Panc1 (cell line): ENCODE measurements around the gene APOL6.

ENCODE experiments used
- POLR2AphosphoS5 ChIP-seq: IDR thresholded peaks from 2 replicates; pipeline ENCODE4 v1.6.1; 2012; ENCODE audit warnings: mild to moderate bottlenecking, low read depth, low read length, moderate library complexity
- TCF7L2 ChIP-seq: IDR thresholded peaks from 2 replicates; pipeline ENCODE4 v1.6.1; 2011; ENCODE audit warnings: mild to moderate bottlenecking, low read depth, low read length, inconsistent platforms
- TF ChIP-seq, protein P1 (sequence below): fragments of 450-650 bp; IDR thresholded peaks from 2 replicates; pipeline ENCODE4 v1.5.1; 2017; ENCODE audit warnings: mild to moderate bottlenecking

DNA sequence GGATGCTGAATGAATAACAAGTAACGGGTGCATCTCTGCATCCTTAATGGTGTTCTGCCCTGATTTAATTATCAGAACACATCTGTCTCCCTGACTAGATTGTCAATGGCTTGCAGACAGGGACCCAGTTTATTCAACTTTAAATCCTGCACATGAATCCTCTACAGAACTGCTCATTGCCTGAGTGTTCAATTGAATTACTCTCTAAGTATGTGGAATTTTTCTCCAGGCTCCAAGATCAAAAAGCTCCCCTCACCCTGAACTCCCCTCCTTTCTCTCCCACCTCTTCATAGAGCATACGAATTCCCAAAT is 42.9 kb upstream of the APOL6 start:
- TF ChIP-seq POLR2AphosphoS5, result no peak
- TF ChIP-seq, protein P1, sequence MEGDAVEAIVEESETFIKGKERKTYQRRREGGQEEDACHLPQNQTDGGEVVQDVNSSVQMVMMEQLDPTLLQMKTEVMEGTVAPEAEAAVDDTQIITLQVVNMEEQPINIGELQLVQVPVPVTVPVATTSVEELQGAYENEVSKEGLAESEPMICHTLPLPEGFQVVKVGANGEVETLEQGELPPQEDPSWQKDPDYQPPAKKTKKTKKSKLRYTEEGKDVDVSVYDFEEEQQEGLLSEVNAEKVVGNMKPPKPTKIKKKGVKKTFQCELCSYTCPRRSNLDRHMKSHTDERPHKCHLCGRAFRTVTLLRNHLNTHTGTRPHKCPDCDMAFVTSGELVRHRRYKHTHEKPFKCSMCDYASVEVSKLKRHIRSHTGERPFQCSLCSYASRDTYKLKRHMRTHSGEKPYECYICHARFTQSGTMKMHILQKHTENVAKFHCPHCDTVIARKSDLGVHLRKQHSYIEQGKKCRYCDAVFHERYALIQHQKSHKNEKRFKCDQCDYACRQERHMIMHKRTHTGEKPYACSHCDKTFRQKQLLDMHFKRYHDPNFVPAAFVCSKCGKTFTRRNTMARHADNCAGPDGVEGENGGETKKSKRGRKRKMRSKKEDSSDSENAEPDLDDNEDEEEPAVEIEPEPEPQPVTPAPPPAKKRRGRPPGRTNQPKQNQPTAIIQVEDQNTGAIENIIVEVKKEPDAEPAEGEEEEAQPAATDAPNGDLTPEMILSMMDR, result no peak
- TF ChIP-seq TCF7L2, result no peak
